Chondrocyte (in vitro differentiated cells): ENCODE data around the gene ABLIM3. TPM values are rescaled to one million over a fixed set of nuclear protein-coding genes. Genes with fewer than 3 reads are reported as not detected.

Experiments used
- DNase-seq: peaks from one replicate; pipeline ENCODE4 v3.0.0; 2021; ENCODE audit warnings: mixed read lengths, low spot score
- H3K27ac Mint-ChIP-seq: one replicate; pipeline ENCODE4 v1.8.0; 2021; ENCODE audit warnings: mild to moderate bottlenecking, moderate library complexity, mixed read lengths; ENCODE audit not compliant: unreplicated experiment
- H3K27me3 Mint-ChIP-seq: 2 replicates; pipeline ENCODE4 v1.8.0; 2021; ENCODE audit warnings: low read depth, mixed read lengths
- H3K36me3 Mint-ChIP-seq: 2 replicates; pipeline ENCODE4 v1.8.0; 2021; ENCODE audit warnings: low read depth, mixed read lengths
- H3K4me1 Mint-ChIP-seq: 2 replicates; pipeline ENCODE4 v1.8.0; 2021; ENCODE audit warnings: low read depth, mild to moderate bottlenecking, mixed read lengths
- H3K4me3 Mint-ChIP-seq: one replicate; pipeline ENCODE4 v1.8.0; 2021; ENCODE audit warnings: mild to moderate bottlenecking, moderate library complexity, mixed read lengths; ENCODE audit not compliant: unreplicated experiment
- H3K9me3 Mint-ChIP-seq: 2 replicates; pipeline ENCODE4 v1.8.0; 2021; ENCODE audit warnings: low read depth, mixed read lengths
- total RNA-seq: library from RNA; stranded (reverse); gene quantifications from 3 replicates; pipeline ENCODE4 v1.2.1, GENCODE V29; 2021
- TF ChIP-seq, protein P1 (sequence below): fragments of 200-600 bp; sonication (generic); IDR thresholded peaks from 2 replicates; pipeline ENCODE4 v1.5.0; 2021; ENCODE audit warnings: antibody characterized with exemption, mild to moderate bottlenecking, moderate library complexity

Gene ABLIM3
- total RNA-seq, 1 donor from 2014 or later = 15.4 TPM

GRCh38 chr5:149133795-149134777, 7.2 kb upstream of the ABLIM3 start:
- Mint-ChIP-seq H3K4me1 (peaks cover 24% of the 10 kb centered on the region), H3K27me3 (no peaks in the 10 kb centered on the region), H3K27ac (peak overlapping the region; percentile 55), H3K36me3 (peaks cover 1% of the 10 kb centered on the region), H3K9me3 (no peaks in the 10 kb centered on the region), H3K4me3 (no peak overlapping the region)
- DNase-seq = no peak
- TF ChIP-seq, protein P1, sequence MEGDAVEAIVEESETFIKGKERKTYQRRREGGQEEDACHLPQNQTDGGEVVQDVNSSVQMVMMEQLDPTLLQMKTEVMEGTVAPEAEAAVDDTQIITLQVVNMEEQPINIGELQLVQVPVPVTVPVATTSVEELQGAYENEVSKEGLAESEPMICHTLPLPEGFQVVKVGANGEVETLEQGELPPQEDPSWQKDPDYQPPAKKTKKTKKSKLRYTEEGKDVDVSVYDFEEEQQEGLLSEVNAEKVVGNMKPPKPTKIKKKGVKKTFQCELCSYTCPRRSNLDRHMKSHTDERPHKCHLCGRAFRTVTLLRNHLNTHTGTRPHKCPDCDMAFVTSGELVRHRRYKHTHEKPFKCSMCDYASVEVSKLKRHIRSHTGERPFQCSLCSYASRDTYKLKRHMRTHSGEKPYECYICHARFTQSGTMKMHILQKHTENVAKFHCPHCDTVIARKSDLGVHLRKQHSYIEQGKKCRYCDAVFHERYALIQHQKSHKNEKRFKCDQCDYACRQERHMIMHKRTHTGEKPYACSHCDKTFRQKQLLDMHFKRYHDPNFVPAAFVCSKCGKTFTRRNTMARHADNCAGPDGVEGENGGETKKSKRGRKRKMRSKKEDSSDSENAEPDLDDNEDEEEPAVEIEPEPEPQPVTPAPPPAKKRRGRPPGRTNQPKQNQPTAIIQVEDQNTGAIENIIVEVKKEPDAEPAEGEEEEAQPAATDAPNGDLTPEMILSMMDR = no peak

GRCh38 chr5:149134778-149135500, 6.4 kb upstream of the ABLIM3 start:
- no peaks in the 10 kb centered on the region for H3K9me3 Mint-ChIP-seq
- DNase-seq = no peak
- TF ChIP-seq, protein P1 = no peak
- H3K36me3 Mint-ChIP-seq = peaks cover 1% of the 10 kb centered on the region
- no peaks in the 10 kb centered on the region for H3K27me3 Mint-ChIP-seq
- peaks cover 24% of the 10 kb centered on the region for H3K4me1 Mint-ChIP-seq
- H3K27ac Mint-ChIP-seq = peak overlapping the region; percentile 64
- no peak overlapping the region for H3K4me3 Mint-ChIP-seq

DNA sequence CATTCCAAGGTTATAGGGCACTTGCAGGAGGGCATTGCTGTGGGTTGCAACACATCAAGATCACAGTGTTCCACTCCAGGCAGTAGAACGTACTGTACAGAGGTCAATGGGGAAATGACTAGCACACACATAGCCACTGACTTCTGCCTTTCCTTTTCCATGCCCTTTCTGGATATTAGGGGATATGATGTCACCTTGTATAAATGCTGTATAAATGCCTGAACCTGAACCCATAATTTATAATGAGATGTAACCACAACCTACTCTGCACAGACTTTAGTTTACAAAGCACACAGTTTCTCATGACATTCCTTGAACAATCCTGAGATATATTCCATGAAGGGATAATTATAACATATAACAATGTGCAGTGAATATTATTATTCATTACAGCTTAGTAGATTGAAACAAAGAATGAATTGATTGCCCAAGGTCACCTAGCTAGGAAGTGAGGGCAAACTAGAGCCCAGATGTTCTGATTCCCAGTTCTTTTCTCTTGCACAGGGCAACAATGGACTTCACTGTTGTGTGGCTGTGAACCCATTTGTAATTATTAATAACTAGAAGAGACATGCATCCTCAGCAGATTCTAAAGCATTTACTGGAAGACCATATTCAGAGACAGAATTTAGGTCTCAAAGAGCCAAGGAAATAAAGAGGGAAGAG, 5.6 kb upstream of the ABLIM3 start:
- Mint-ChIP-seq H3K36me3 (peaks cover 1% of the 10 kb centered on the region), H3K27me3 (no peaks in the 10 kb centered on the region), H3K4me3 (no peak overlapping the region), H3K27ac (no peak overlapping the region), H3K9me3 (no peaks in the 10 kb centered on the region), H3K4me1 (peaks cover 24% of the 10 kb centered on the region)
- no peak for DNase-seq
- TF ChIP-seq, protein P1 = no peak

GRCh38 chr5:149138182-149138923, 2.9 kb upstream of the ABLIM3 start:
- TF ChIP-seq, protein P1 = no peak
- Mint-ChIP-seq H3K27me3 (no peaks in the 10 kb centered on the region), H3K4me3 (no peak overlapping the region), H3K36me3 (peaks cover 1% of the 10 kb centered on the region), H3K9me3 (no peaks in the 10 kb centered on the region), H3K4me1 (peaks cover 36% of the 10 kb centered on the region), H3K27ac (no peak overlapping the region)
- DNase-seq = no peak
